Neural crest cell (in vitro differentiated cells): Measurements from ENCODE around the gene STAB2. TPM values are rescaled to one million over a fixed set of nuclear protein-coding genes. Genes with fewer than 3 reads are reported as not detected.

Experiments
- DNase-seq: peaks from one replicate; pipeline ENCODE4 v3.0.0; 2021; ENCODE audit warnings: low read depth, mixed read lengths, low spot score
- H3K27ac Mint-ChIP-seq: one replicate; pipeline ENCODE4 v1.8.0; 2021; ENCODE audit warnings: mild to moderate bottlenecking, mixed read lengths; ENCODE audit not compliant: unreplicated experiment
- H3K27me3 Mint-ChIP-seq: 2 replicates; pipeline ENCODE4 v1.8.0; 2021; ENCODE audit warnings: low read depth, mild to moderate bottlenecking, mixed read lengths
- H3K36me3 Mint-ChIP-seq: 2 replicates; pipeline ENCODE4 v1.8.0; 2021; ENCODE audit warnings: low read depth, mild to moderate bottlenecking, mixed read lengths
- H3K4me1 Mint-ChIP-seq: 2 replicates; pipeline ENCODE4 v1.8.0; 2021; ENCODE audit warnings: mixed read lengths
- H3K4me3 Mint-ChIP-seq: one replicate; pipeline ENCODE4 v1.8.0; 2021; ENCODE audit warnings: mild to moderate bottlenecking, mixed read lengths
- H3K9me3 Mint-ChIP-seq: 2 replicates; pipeline ENCODE4 v1.8.0; 2021; ENCODE audit warnings: mixed read lengths
- total RNA-seq: library from RNA; stranded (reverse); gene quantifications from 2 replicates; pipeline ENCODE4 v1.2.1, GENCODE V29; 2021
- TF ChIP-seq, protein P1 (sequence below): fragments of 200-600 bp; sonication (generic); conservative IDR thresholded peaks from 2 replicates; pipeline ENCODE4 v1.5.0; 2021; ENCODE audit warnings: antibody characterized with exemption, mild to moderate bottlenecking

STAB2 gene
- total RNA-seq, 1 donor from 2014 or later, result not detected

DNA sequence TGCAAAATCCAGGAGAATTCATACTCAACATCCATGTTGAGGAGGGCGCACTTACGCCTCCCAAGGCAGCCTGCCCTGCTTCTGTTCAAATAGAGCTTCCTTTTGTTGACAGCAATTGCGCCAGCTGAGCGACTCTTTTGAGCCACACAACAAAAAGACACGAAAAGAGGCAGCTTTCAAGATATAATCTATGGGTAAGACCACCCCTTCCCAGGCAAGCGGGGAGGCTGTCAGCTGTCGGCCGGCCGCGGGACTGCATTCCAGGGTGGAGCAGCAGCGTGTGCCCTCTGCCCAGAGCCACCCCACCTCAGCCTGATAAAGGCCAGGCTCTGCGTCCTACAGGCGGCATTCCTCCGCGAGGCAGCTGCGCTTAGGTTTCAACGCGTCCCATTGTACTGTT lies 15.8 kb upstream of the STAB2 start:
- peak; percentile 61 for DNase-seq
- Mint-ChIP-seq H3K36me3 (peaks cover 3% of the 10 kb centered on the region), H3K27ac (no peak overlapping the region), H3K4me1 (peaks cover 30% of the 10 kb centered on the region), H3K4me3 (peak overlapping the region; percentile 61), H3K9me3 (peaks cover 2% of the 10 kb centered on the region), H3K27me3 (peaks cover 35% of the 10 kb centered on the region)
- TF ChIP-seq, protein P1, sequence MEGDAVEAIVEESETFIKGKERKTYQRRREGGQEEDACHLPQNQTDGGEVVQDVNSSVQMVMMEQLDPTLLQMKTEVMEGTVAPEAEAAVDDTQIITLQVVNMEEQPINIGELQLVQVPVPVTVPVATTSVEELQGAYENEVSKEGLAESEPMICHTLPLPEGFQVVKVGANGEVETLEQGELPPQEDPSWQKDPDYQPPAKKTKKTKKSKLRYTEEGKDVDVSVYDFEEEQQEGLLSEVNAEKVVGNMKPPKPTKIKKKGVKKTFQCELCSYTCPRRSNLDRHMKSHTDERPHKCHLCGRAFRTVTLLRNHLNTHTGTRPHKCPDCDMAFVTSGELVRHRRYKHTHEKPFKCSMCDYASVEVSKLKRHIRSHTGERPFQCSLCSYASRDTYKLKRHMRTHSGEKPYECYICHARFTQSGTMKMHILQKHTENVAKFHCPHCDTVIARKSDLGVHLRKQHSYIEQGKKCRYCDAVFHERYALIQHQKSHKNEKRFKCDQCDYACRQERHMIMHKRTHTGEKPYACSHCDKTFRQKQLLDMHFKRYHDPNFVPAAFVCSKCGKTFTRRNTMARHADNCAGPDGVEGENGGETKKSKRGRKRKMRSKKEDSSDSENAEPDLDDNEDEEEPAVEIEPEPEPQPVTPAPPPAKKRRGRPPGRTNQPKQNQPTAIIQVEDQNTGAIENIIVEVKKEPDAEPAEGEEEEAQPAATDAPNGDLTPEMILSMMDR, result peak; percentile 42

DNA sequence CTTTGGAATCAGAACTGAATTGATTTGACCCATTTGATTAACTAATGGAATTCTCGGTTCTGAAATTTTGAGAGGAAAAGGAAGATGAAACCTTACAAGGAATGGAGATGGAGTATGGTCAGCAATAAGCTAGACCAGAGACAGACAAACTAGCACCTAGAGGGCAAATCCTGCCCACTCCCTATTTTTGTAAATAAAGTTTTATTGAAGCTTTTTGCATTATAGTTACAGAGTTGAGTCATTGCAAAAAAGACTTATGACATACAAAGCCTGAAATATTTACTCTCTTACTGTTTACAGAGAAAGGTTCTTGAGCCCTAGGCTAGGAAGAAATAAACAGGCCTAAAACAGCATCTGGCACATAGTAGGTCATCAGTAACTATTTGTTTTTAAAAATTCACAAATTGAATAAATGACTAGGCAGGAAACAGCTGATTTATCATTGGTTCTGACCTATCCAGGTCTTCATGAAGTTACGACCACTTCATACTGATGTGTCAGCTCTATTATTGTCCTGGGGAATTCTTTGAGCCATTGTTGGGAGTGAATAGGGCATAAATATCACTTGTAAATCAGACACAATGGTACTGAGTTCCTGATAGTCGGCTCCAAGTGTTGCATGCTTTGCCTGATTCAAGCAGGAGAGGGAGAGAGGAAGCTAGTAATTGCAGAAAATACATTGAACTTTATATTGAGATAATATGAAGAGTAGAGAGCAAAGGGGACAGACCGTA lies 14.6 kb upstream of the STAB2 start:
- Mint-ChIP-seq H3K27ac (no peak overlapping the region), H3K4me3 (no peak overlapping the region), H3K9me3 (no peaks in the 10 kb centered on the region), H3K36me3 (no peaks in the 10 kb centered on the region), H3K27me3 (peaks cover 33% of the 10 kb centered on the region), H3K4me1 (peaks cover 30% of the 10 kb centered on the region)
- no peak for DNase-seq
- TF ChIP-seq, protein P1, result no peak

DNA sequence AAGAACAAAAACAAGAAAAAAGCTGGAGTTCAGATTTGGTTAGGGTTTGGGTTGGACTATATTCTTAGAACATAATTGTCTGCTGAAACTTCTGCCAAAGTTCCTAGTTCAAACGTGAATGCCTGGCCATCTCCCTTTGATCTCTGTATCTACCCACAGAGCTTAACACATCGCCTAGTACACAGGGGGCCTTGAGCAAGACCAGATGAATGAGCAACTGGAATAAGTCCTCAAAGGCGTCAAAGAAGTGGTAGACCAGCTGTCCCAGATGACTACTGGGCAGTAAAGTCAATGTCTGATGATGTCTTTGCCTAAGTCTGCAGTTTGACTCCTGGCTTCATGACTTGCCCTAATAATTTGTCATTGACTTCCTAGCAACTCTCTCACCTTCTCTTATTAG lies 13.9 kb upstream of the STAB2 start:
- H3K4me3 Mint-ChIP-seq, result no peak overlapping the region
- peaks cover 30% of the 10 kb centered on the region for H3K4me1 Mint-ChIP-seq
- H3K27me3 Mint-ChIP-seq, result peaks cover 28% of the 10 kb centered on the region
- no peak for DNase-seq
- H3K27ac Mint-ChIP-seq, result no peak overlapping the region
- TF ChIP-seq, protein P1, result no peak
- H3K36me3 Mint-ChIP-seq, result no peaks in the 10 kb centered on the region
- H3K9me3 Mint-ChIP-seq, result no peaks in the 10 kb centered on the region

DNA sequence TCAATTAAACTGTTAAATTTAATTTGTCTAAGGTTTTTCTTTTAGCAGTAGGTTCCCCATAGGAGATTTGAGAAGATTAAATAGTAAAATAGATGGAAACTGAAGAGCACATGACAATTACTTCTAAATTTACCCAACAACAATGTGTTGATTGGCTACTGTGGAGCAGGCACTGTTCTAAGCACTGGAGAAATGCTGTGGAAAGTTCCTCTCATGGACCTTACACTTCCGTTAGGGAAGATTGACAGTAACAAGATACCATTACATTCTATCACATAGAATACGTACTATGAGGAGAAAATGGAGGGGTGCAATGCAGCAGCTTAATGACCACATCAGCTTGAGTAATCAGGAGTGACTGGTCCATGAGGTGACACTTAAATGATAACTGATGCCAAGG lies 8.1 kb upstream of the STAB2 start:
- Mint-ChIP-seq H3K36me3 (no peaks in the 10 kb centered on the region), H3K9me3 (no peaks in the 10 kb centered on the region), H3K27ac (no peak overlapping the region), H3K4me1 (peaks cover 7% of the 10 kb centered on the region), H3K27me3 (peaks cover 27% of the 10 kb centered on the region), H3K4me3 (no peak overlapping the region)
- TF ChIP-seq, protein P1, result no peak
- no peak for DNase-seq

DNA sequence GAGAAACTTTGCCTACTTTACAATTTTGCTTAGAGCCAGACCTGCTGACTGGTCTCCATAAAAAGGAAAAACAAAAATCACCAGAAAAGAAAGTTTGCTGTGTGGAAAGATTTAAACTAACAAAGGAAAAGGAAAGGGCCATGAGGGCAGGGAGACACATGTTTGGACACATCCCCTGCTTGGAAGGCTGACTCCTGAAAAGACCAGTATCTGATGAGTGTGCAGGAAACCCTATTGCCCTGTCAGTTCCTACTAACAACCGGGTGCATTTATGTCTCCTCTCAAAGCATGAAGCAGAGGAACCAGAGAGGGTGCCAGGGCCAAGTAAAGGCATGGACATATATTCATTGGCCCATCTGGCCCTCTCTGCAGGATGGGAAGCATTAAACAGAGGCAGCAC lies 7.0 kb upstream of the STAB2 start:
- Mint-ChIP-seq H3K36me3 (no peaks in the 10 kb centered on the region), H3K4me3 (no peak overlapping the region), H3K27me3 (peaks cover 29% of the 10 kb centered on the region), H3K4me1 (peaks cover 6% of the 10 kb centered on the region), H3K27ac (no peak overlapping the region), H3K9me3 (no peaks in the 10 kb centered on the region)
- TF ChIP-seq, protein P1, result no peak
- DNase-seq, result no peak
